ENCODE results near the gene SUGCT.

DNA sequence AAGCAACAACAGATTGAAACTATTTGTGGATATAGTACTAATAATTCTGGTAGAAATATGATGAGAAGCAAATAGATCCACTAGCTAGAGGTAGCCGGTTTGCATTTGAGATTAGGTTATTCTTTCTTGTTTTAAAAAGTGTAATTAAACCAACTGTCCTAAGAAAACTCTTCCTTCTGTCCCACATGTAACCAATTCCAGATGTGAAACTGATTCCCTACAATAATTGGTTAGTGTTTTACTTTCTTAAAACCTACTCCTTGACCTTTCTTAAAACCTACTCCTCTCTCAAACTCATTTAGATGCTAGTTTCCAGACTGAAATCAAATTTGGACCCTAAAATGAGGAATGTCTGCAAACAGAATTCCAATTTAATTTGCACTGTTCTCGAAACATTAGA, 521.5 kb downstream of the SUGCT start:
- TF ChIP-seq, protein P1, sequence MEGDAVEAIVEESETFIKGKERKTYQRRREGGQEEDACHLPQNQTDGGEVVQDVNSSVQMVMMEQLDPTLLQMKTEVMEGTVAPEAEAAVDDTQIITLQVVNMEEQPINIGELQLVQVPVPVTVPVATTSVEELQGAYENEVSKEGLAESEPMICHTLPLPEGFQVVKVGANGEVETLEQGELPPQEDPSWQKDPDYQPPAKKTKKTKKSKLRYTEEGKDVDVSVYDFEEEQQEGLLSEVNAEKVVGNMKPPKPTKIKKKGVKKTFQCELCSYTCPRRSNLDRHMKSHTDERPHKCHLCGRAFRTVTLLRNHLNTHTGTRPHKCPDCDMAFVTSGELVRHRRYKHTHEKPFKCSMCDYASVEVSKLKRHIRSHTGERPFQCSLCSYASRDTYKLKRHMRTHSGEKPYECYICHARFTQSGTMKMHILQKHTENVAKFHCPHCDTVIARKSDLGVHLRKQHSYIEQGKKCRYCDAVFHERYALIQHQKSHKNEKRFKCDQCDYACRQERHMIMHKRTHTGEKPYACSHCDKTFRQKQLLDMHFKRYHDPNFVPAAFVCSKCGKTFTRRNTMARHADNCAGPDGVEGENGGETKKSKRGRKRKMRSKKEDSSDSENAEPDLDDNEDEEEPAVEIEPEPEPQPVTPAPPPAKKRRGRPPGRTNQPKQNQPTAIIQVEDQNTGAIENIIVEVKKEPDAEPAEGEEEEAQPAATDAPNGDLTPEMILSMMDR (IDR thresholded peaks at IDR 0.05), result no peak
- TF ChIP-seq TAF1 (IDR thresholded peaks at IDR 0.05; ENCODE audit: borderline replicate concordance, low read depth, low read length) (no peak), TEAD4 (IDR thresholded peaks at IDR 0.05; ENCODE audit: borderline replicate concordance, insufficient read depth) (no peak), SIN3A (IDR thresholded peaks at IDR 0.05; ENCODE audit: borderline replicate concordance, low read depth, low read length) (no peak), RFX5 (IDR thresholded peaks at IDR 0.05; ENCODE audit: low read length) (no peak), JUND (IDR thresholded peaks at IDR 0.05) (no peak), EZH2phosphoT487 (IDR thresholded peaks at IDR 0.05; ENCODE audit: borderline replicate concordance, low read depth) (no peak), EP300 (IDR thresholded peaks at IDR 0.05; ENCODE audit: borderline replicate concordance in 1 of 2, low read depth in 1 of 2, low read length in 1 of 2) (no peak), POLR2AphosphoS5 (IDR thresholded peaks at IDR 0.05; ENCODE audit: low read depth, low read length) (no peak), RAD21 (IDR thresholded peaks at IDR 0.05; ENCODE audit: low read length) (no peak), MXI1 (IDR thresholded peaks at IDR 0.05; ENCODE audit: low read depth, low read length) (no peak)
- TF ChIP-seq, protein P2, sequence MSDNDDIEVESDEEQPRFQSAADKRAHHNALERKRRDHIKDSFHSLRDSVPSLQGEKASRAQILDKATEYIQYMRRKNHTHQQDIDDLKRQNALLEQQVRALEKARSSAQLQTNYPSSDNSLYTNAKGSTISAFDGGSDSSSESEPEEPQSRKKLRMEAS (IDR thresholded peaks at IDR 0.05; ENCODE audit: low read depth), result no peak
- TF ChIP-seq, protein P3, sequence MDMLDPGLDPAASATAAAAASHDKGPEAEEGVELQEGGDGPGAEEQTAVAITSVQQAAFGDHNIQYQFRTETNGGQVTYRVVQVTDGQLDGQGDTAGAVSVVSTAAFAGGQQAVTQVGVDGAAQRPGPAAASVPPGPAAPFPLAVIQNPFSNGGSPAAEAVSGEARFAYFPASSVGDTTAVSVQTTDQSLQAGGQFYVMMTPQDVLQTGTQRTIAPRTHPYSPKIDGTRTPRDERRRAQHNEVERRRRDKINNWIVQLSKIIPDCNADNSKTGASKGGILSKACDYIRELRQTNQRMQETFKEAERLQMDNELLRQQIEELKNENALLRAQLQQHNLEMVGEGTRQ (IDR thresholded peaks at IDR 0.05; ENCODE audit: borderline replicate concordance, low read depth, low read length), result no peak
- TF ChIP-seq, protein P4, sequence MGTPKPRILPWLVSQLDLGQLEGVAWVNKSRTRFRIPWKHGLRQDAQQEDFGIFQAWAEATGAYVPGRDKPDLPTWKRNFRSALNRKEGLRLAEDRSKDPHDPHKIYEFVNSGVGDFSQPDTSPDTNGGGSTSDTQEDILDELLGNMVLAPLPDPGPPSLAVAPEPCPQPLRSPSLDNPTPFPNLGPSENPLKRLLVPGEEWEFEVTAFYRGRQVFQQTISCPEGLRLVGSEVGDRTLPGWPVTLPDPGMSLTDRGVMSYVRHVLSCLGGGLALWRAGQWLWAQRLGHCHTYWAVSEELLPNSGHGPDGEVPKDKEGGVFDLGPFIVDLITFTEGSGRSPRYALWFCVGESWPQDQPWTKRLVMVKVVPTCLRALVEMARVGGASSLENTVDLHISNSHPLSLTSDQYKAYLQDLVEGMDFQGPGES (IDR thresholded peaks at IDR 0.05; ENCODE audit: low read depth, low read length), result no peak

Measured in SK-N-SH (cell line).